ENCODE results near the gene HPS5.

DNA sequence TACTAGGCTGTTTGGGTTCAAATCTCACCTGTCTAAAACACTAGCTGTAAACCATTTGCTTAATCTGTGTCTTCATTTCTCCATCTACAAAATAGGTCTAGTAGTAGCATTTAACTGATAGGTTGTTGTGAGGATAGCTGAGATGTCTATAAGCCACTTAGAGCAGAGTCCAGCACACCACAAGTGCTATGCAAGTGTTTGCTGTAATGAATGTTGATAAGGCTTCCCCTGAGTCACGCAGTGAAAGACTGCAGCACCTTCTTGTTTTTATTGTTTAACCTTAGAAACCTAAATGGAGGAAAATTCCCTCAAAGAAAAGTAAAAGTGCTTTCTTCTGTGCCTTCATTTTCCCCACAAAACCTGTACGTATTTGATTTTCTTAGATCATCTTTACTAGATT lies 49.3 kb upstream of the HPS5 start:
- no peak for TF ChIP-seq CTCF (IDR thresholded peaks at IDR 0.05)
- no peak for TF ChIP-seq POLR2AphosphoS5 (IDR thresholded peaks at IDR 0.05)
- no peak for TF ChIP-seq POLR2A (IDR thresholded peaks at IDR 0.05)
- no peak for TF ChIP-seq EP300 (IDR thresholded peaks at IDR 0.05; ENCODE audit: low read depth)
